GM23248 (cell line): Measurements from ENCODE around the gene LYPD4. TPM values are rescaled to one million over a fixed set of nuclear protein-coding genes. Genes with fewer than 3 reads are reported as not detected.
A peak's percentile ranks its signal among the peaks of the same experiment; 100 is the strongest.

Source experiments
- DNase-seq: peaks from one replicate; pipeline ENCODE4 v3.0.0-alpha.2; 2015
- H2AFZ ChIP-seq: fragments of 200-600 bp; sonication (generic); 2 replicates; pipeline ENCODE4 v1.6.1; 2016; ENCODE audit warnings: antibody characterized with exemption
- H3F3A ChIP-seq: fragments of 200-600 bp; sonication (generic); 2 replicates; pipeline ENCODE4 v1.6.1; 2016; ENCODE audit warnings: mild to moderate bottlenecking, antibody characterized with exemption, mixed run types; ENCODE audit not compliant: insufficient read depth
- H3K27ac ChIP-seq: fragments of 200-600 bp; sonication (generic); 2 replicates; pipeline ENCODE4 v1.5.1; 2016; ENCODE audit warnings: mild to moderate bottlenecking
- H3K27me3 ChIP-seq: fragments of 200-600 bp; sonication (generic); replicated peaks from 2 replicates; pipeline ENCODE4 v1.6.1; 2016; ENCODE audit warnings: mild to moderate bottlenecking; ENCODE audit not compliant: insufficient read depth
- H3K36me3 ChIP-seq: fragments of 200-600 bp; sonication (generic); 2 replicates; pipeline ENCODE4 v1.6.1; 2016; ENCODE audit warnings: low read depth, mild to moderate bottlenecking
- H3K4me1 ChIP-seq: fragments of 200-600 bp; sonication (generic); 2 replicates; pipeline ENCODE4 v1.6.1; 2016; ENCODE audit warnings: mild to moderate bottlenecking; ENCODE audit not compliant: insufficient read depth
- H3K4me2 ChIP-seq: fragments of 200-600 bp; sonication (generic); one replicate; pipeline ENCODE4 v1.6.1; 2016; ENCODE audit warnings: mild to moderate bottlenecking; ENCODE audit not compliant: unreplicated experiment
- H3K4me3 ChIP-seq: fragments of 200-600 bp; sonication (generic); 2 replicates; pipeline ENCODE4 v1.5.1; 2016; ENCODE audit warnings: mild to moderate bottlenecking
- H3K79me2 ChIP-seq: fragments of 200-600 bp; sonication (generic); 2 replicates; pipeline ENCODE4 v1.6.1; 2016; ENCODE audit warnings: mild to moderate bottlenecking; ENCODE audit not compliant: insufficient read depth
- H3K9ac ChIP-seq: fragments of 200-600 bp; sonication (generic); 2 replicates; pipeline ENCODE4 v1.6.1; 2016; ENCODE audit warnings: mild to moderate bottlenecking
- H3K9me2 ChIP-seq: fragments of 200-600 bp; sonication (generic); 2 replicates; pipeline ENCODE4 v1.6.1; 2016; ENCODE audit warnings: mixed run types, mild to moderate bottlenecking, moderate library complexity; ENCODE audit not compliant: insufficient read depth
- H3K9me3 ChIP-seq: fragments of 200-600 bp; sonication (generic); one replicate; pipeline ENCODE4 v1.6.1; 2017; ENCODE audit warnings: low read depth
- H4K20me1 ChIP-seq: fragments of 200-600 bp; sonication (generic); 2 replicates; pipeline ENCODE4 v1.6.0; 2016; ENCODE audit not compliant: insufficient read depth
- EZH2 ChIP-seq: fragments of 200-600 bp; sonication (generic); IDR thresholded peaks from 2 replicates; pipeline ENCODE4 v1.6.1; 2018; ENCODE audit warnings: antibody characterized with exemption, mild to moderate bottlenecking; ENCODE audit not compliant: insufficient read depth, poor library complexity, severe bottlenecking
- EZH2phosphoT487 ChIP-seq: fragments of 200-600 bp; sonication (generic); IDR thresholded peaks from 2 replicates; pipeline ENCODE4 v1.6.1; 2018; ENCODE audit warnings: antibody characterized with exemption, moderate library complexity, mild to moderate bottlenecking, low read depth; ENCODE audit not compliant: insufficient read depth
- WGBS, 2 experiments: methylation state at CpG; one replicate each; pipeline ENCODE4 v1.1.6; 2015 to 2017; ENCODE audit warnings: low lambda C conversion rate in 2 of 2, low coverage in 1 of 2; ENCODE audit errors: missing lambda C conversion rate in 2 of 2; 5-methylcytosine and 5-hydroxymethylcytosine counted together
- in situ Hi-C: fragments of 300-500 bp; cut with MboI; formaldehyde crosslinking; loops from 2 replicates; pipeline ENCODE4 v1.15.0; 2020
- polyA plus RNA-seq: library from polyadenylated mRNA; unstranded; fragments of >200 nt; fragmentation: Nextera tagmentation; extraction: Ambion mirVana; gene quantifications from 2 replicates; pipeline ENCODE4 v1.2.1, GENCODE V29; 2016
- total RNA-seq: library from RNA; depleted of rRNA; stranded (reverse); fragments of >200 nt; shearing (Covaris generic); gene quantifications from 2 replicates; pipeline ENCODE4 v1.2.3, GENCODE V29; 2014

LYPD4 gene
- total and polyA plus RNA-seq, 2 experiments from 2014 or later, result not detected

DNA sequence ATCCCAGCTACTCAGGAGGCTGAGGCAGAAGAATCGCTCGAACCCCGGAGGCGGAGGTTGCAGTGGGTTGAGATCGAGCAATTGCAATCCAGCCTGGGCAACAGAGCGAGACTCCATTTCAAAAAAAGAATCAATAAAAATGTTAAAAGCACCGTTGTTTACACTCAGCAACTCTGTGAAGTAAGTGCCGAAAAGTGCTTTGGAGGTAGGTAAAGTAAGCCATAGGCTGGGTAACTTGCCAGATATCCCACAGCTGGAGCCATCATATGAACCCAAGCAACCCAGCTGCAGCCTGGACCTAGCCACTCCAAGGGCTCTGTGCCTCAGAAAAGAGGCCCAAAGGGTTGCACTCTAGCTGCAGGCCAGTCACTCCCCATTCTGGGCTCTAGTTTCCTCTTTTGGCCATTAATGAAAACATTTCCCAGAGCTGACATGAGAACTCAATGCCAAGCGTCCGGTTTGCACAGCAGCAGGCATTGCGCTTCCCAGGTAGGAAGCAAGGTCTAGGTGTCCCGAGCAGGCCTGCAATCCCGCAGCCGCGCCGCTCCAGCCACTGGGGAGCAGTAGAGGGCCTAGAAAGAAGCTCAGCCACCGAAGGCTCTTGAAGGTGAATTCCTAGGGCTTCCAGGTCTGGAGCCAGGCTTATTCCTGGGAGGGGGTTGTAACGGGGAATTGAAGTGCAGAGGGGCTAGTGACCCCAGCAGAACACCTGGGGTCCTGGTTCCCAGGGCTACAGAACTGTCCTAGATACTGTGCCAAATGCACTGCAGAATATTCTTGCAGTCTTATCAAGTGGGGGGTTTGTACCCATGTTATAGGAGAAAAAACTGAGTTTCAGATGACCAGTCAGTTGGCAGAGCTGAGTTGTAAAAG is 28.5 kb upstream of the LYPD4 start:
- H3K79me2 ChIP-seq, result peaks cover 7% of the 10 kb centered on the region
- H3K27me3 ChIP-seq, result no peaks in the 10 kb centered on the region
- H3K4me3 ChIP-seq, result no peak overlapping the region
- H3F3A ChIP-seq, result peaks cover 57% of the 10 kb centered on the region
- 50 to 52% methylated on average over 18 of the region's 18 CpGs for WGBS, 2 experiments
- TF ChIP-seq EZH2phosphoT487 (no peak), EZH2 (no peak)
- in situ Hi-C loops, result no loop called here
- no peaks in the 10 kb centered on the region for H3K4me1 ChIP-seq
- peaks cover 13% of the 10 kb centered on the region; the same call in 1 of the 2 replicates for H4K20me1 ChIP-seq
- DNase-seq, result peak; percentile 71
- H3K4me2 ChIP-seq, result no peak overlapping the region
- H3K27ac ChIP-seq, result no peak overlapping the region
- H3K9me3 ChIP-seq, result no peaks in the 10 kb centered on the region
- no peak overlapping the region for H2AFZ ChIP-seq
- no peaks in the 10 kb centered on the region for H3K9me2 ChIP-seq
- H3K9ac ChIP-seq, result no peak overlapping the region
- H3K36me3 ChIP-seq, result peaks cover 29% of the 10 kb centered on the region; the same call in 1 of the 2 replicates

DNA sequence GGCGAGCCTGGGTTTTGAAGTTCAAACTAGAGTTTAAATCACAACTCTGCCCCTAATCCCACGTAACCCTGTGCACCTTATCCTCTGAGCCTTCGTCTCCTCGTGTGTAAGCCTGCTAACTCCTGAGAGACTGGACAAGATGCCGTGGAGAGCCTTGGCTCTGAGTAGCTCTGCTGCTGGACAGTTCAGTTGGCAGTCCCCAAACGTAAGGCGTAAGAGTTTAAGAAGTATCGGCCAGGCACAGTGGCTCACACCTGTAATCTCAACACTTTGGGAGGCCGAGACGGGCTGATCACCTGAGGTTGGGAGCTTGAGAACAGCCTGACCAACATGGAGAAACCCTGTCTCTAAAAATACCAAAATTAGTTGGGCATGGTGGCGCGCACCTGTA is 27.9 kb upstream of the LYPD4 start:
- 89 to 90% methylated on average over 12 of the region's 12 CpGs for WGBS, 2 experiments
- Histone ChIP-seq H2AFZ (no peak overlapping the region), H3F3A (peaks cover 64% of the 10 kb centered on the region), H3K4me2 (no peak overlapping the region), H3K4me3 (no peak overlapping the region), H3K27me3 (no peaks in the 10 kb centered on the region), H3K9me2 (no peaks in the 10 kb centered on the region), H3K36me3 (peaks cover 35% of the 10 kb centered on the region; the same call in 1 of the 2 replicates), H3K9me3 (no peaks in the 10 kb centered on the region), H4K20me1 (peaks cover 13% of the 10 kb centered on the region; the same call in 1 of the 2 replicates), H3K4me1 (no peaks in the 10 kb centered on the region), H3K9ac (no peak overlapping the region), H3K27ac (no peak overlapping the region), H3K79me2 (peaks cover 13% of the 10 kb centered on the region)
- no peak for TF ChIP-seq EZH2phosphoT487
- TF ChIP-seq EZH2, result no peak
- in situ Hi-C loops, result no loop called here
- no peak for DNase-seq

DNA sequence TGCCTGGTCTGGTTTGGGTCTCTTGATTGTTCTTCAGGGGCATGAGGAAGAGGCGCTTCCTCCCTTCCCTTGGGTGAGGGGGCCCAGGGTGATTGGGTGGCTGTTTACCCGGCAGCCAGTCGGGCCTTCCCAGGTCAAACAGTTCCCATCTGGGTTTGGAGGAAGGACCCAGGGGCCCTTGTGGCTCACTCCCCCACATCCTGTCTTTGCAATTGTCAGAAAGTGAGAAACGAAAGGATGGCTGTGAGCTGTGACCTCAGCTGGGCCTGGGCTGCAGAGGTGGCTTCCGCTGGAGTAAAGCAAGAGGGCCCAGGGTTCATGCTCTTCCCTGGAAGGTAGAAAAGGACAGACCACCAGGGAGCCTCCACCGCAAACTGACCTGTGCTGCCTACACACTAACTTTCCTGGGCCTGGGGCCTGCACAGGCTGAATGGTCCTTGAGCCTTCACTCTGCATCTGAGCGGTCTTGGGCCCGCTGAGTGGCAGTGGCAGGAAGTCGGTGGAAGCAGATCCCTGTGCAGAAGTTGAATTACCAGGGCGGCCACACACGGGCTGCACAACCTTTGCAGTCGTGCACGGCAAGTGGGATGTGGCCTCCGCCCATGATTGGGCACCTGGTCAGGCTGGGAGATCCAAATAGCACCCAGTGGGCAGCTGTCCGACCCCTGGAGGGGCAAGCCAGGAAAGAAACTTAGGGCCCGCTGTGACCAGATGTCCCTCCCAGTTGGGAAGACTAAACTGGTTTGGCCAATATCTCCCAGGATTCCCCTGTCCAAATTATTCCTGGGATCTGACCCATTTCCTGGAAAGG is 27.3 kb upstream of the LYPD4 start:
- peaks cover 13% of the 10 kb centered on the region; the same call in 1 of the 2 replicates for H4K20me1 ChIP-seq

DNA sequence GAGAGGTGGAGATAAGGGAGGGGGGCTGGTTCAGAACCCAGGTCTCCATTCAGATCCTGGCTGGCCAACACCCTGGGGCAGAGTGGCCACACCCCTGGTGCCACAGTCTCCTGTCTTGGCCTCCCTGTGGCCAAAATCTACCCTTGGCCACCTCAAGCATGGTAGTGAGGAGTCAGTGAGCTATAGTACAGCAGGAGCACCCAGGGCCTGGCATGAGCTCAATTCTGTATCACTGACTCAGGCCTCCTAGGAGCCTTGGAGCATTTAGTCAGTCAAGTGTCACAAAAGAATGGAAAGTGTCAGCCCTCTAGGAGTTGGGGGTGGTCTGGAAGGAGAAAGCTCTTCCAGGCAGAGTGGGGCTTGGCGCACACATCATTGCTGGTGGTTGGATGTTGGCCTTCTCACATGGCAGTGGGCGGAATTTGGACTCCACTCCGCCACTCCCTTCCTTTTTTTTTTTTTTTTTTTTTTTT is 26.0 kb upstream of the LYPD4 start:
- in situ Hi-C loops, result no loop called here
- Histone ChIP-seq H3K36me3 (peaks cover 45% of the 10 kb centered on the region), H4K20me1 (peaks cover 13% of the 10 kb centered on the region; the same call in 1 of the 2 replicates), H3F3A (peaks cover 80% of the 10 kb centered on the region), H3K27me3 (no peaks in the 10 kb centered on the region), H3K4me2 (no peak overlapping the region), H3K79me2 (peaks cover 33% of the 10 kb centered on the region), H3K9ac (no peak overlapping the region), H3K27ac (peak overlapping the region; percentile 19; the same call in 1 of the 2 replicates), H3K4me1 (no peaks in the 10 kb centered on the region), H3K4me3 (no peak overlapping the region), H2AFZ (no peak overlapping the region), H3K9me2 (no peaks in the 10 kb centered on the region), H3K9me3 (no peaks in the 10 kb centered on the region)
- WGBS, 2 experiments, result 57 to 75% methylated on average over 3 of the region's 3 CpGs
- DNase-seq, result peak; percentile 79
- TF ChIP-seq EZH2phosphoT487 (no peak), EZH2 (no peak)

More for the DNA sequence above, 27.3 kb upstream of the LYPD4 start:
- peaks cover 19% of the 10 kb centered on the region for H3K79me2 ChIP-seq
- H3K27ac ChIP-seq, result no peak overlapping the region
- H3K4me2 ChIP-seq, result no peak overlapping the region
- H2AFZ ChIP-seq, result no peak overlapping the region
- H3K9ac ChIP-seq, result no peak overlapping the region
- DNase-seq, result no peak
- in situ Hi-C loops, result no loop called here
- WGBS, 2 experiments, result 80 to 81% methylated on average over 16 of the region's 16 CpGs
- H3K4me1 ChIP-seq, result no peaks in the 10 kb centered on the region
- H3K9me2 ChIP-seq, result no peaks in the 10 kb centered on the region
- peaks cover 41% of the 10 kb centered on the region; the same call in 1 of the 2 replicates for H3K36me3 ChIP-seq
- H3K27me3 ChIP-seq, result no peaks in the 10 kb centered on the region
- H3K4me3 ChIP-seq, result no peak overlapping the region
- peaks cover 70% of the 10 kb centered on the region for H3F3A ChIP-seq
- no peak for TF ChIP-seq EZH2phosphoT487
- TF ChIP-seq EZH2, result no peak
- no peaks in the 10 kb centered on the region for H3K9me3 ChIP-seq
